NB4 (cell line): Measurements from ENCODE around the gene DAZAP1.

Experiments
- MYC ChIP-seq: IDR thresholded peaks from 2 replicates; pipeline ENCODE4 v1.6.1; 2011; ENCODE audit warnings: low read depth, low read length
- POLR2A ChIP-seq: IDR thresholded peaks from 2 replicates; pipeline ENCODE4 v1.6.1; 2011; ENCODE audit warnings: mild to moderate bottlenecking; ENCODE audit not compliant: insufficient read length; ENCODE audit errors: extremely low read depth
- TF ChIP-seq, protein P1 (sequence below): IDR thresholded peaks from one replicate; pipeline ENCODE4 v1.5.1; 2012; ENCODE audit warnings: low read depth, low read length

DNA sequence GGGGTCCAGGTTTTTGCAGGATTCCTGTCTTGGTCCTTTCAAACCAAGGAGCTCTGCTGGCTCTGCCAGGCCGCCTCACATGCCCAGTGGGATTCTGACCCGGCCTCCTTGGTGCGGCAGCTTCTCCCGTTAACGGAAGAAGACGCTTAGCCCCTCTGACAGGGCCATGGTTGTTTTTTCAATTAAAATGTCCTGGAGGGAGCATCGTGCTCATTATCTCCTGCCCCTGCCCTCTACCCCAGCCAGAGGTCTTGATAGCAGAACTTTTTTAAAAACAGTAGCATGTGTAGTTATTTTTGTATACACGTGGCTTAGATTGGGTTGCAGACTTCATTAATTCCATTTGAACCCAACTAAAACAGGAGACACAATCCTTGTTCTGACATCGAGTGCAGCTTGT is 19.4 kb downstream of the DAZAP1 start:
- no peak for TF ChIP-seq POLR2A
- TF ChIP-seq, protein P1, sequence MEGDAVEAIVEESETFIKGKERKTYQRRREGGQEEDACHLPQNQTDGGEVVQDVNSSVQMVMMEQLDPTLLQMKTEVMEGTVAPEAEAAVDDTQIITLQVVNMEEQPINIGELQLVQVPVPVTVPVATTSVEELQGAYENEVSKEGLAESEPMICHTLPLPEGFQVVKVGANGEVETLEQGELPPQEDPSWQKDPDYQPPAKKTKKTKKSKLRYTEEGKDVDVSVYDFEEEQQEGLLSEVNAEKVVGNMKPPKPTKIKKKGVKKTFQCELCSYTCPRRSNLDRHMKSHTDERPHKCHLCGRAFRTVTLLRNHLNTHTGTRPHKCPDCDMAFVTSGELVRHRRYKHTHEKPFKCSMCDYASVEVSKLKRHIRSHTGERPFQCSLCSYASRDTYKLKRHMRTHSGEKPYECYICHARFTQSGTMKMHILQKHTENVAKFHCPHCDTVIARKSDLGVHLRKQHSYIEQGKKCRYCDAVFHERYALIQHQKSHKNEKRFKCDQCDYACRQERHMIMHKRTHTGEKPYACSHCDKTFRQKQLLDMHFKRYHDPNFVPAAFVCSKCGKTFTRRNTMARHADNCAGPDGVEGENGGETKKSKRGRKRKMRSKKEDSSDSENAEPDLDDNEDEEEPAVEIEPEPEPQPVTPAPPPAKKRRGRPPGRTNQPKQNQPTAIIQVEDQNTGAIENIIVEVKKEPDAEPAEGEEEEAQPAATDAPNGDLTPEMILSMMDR: no peak
- no peak for TF ChIP-seq MYC
